Ammon's horn (tissue), 1 donor: ENCODE measurements around the gene SRP68.
"Not testable (repeated sequence)": the region's sequence is repeated elsewhere in the genome, so short reads cannot be mapped to it uniquely, and the experiment has no call there.

Source experiments
- DNase-seq: peaks from one replicate; pipeline ENCODE4 v3.0.0-alpha.2; 2016; ENCODE audit warnings: low spot score

The SRP68 gene

DNA sequence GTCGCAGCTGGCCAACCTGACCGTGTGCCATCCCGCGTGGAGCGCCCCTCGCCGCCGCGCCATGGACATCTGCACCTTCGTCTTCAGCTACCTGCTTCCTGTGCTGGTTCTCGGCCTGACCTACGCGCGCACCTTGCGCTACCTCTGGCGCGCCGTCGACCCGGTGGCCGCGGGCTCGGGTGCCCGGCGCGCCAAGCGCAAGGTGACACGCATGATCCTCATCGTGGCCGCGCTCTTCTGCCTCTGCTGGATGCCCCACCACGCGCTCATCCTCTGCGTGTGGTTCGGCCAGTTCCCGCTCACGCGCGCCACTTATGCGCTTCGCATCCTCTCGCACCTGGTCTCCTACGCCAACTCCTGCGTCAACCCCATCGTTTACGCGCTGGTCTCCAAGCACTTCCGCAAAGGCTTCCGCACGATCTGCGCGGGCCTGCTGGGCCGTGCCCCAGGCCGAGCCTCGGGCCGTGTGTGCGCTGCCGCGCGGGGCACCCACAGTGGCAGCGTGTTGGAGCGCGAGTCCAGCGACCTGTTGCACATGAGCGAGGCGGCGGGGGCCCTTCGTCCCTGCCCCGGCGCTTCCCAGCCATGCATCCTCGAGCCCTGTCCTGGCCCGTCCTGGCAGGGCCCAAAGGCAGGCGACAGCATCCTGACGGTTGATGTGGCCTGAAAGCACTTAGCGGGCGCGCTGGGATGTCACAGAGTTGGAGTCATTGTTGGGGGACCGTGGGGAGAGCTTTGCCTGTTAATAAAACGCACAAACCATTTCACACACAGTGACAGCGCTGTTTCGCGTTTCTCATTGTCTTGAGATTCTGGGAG is 4.7 kb upstream of the SRP68 start:
- no peak for DNase-seq

DNA sequence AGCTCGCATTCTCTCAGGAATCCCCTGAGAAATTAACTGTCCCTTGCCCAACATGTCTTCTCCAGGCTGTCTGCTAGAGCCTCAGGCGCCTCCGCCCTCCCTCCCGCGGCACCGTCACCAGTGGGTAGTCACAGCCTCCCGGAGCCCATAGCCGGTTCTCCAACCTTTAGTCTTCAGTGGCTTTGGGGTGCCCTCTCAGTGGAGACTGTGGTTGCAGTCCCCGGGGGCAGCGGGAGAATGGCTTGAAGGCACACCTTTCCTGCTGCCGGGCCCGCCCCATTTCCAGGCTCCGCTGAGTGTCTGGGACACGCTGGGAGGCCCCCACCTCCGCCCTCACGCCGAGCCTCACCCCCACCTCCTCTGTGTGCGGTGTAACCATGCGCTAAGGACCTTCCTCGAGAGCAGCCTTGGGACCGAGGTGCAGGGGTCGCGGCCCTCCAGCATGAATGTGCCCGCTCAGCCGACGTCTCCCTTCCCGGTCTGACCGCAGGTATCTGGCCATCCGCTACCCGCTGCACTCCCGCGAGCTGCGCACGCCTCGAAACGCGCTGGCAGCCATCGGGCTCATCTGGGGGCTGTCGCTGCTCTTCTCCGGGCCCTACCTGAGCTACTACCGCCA is 3.9 kb upstream of the SRP68 start:
- DNase-seq: no peak

DNA sequence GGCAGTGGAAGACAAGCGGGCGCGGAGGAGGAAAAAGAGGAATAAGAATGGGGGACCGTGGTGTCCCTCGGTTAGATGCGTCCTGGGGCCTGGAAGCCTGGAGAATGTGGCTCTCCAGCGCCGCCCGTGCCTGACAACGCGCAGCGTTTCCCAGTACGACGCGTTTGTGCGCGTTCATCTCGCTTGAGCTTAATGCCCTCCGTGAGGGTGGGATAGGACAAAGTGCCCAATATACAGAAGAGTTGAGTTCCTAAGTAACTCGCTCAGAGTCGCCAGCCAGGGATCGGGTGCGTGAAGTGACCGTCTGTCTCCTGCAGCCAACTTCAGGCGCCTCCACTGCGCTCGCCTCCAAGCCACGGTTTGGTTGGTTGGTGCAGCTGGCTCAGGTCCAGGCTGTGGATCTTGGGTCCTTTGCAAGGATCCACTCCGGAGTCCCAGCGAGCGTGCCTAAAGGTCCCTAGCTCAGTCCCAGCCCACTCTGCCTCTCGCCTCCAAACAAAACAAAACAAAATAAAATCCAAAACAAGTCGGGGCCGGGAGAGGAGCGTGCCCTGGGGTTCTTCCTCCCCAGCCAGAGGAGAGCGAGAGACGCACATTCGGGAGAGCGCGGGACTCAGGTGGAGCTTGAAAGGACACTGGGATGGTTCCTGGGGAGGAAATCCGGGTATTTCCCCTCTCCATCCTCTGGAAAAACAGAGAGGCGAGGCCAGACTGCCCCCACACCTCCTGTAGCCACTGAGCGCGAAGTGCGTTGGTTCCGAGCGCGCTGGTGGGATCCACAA is 3.2 kb upstream of the SRP68 start:
- no peak for DNase-seq

DNA sequence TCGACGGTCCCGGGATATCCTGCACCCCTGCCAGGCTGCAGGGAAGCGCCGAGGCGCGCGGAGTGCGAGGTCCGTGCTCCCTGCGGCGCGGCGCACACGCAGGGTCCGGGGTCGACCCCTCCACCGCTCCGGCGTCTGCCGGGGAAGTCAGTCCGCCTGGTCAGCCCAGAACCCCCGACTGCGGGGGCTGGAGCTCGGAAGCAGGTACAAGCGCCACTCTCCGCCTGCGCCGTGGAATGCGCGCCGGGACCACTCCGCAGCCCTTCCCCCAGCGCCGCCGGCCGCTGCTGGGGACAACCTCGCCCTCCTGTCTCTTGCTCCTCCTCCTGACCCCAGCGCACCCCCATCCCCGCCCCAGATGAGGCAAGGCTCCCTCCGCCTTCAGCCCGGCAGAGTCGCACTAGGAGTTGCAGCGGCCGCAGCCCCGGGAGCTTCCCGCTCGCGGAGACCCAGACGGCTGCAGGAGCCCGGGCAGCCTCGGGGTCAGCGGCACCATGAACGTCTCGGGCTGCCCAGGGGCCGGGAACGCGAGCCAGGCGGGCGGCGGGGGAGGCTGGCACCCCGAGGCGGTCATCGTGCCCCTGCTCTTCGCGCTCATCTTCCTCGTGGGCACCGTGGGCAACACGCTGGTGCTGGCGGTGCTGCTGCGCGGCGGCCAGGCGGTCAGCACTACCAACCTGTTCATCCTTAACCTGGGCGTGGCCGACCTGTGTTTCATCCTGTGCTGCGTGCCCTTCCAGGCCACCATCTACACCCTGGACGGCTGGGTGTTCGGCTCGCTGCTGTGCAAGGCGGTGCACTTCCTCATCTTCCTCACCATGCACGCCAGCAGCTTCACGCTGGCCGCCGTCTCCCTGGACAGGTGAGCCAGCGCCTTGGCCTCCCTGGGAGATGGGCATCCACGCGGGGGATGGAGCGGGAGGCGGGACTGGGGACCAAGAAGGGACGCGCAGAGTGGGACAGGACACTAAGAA is 2.4 kb upstream of the SRP68 start, which contains the start of gene GALR2:
Gene GALR2 (plus strand): TSS at position 392 of the 974 bp plus-strand sequence. CDS start 103 bp downstream, at position 495.
- no peak for DNase-seq

DNA sequence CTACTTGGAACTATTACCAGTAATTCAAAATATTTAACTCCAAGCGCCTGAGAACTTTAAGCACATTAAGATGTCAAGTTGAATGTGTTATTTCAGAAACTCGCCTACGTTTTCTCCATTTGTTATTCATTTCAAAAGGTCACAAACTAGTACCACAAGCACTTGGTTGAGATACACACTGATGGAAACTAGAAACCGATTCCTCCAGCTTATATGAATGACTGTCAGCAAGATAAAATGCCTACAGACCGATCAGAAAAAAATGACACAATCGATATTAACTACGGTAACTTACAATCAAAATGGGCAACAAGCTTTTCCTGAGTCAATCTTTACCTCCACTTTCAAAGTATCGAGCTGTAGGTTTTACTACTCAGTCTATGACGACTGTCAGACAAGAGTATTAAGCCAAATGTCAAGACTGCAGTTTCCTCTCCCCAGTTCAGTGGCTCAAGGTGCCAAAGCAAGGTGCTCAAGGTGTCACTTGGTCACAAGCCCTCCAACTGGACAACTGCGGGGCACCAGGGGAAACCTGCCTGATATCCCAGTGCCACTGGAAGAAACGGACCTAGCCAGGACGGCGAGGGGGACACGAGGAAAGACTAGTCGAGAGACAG is 678 bp downstream of the SRP68 start:
- DNase-seq: no peak

DNA sequence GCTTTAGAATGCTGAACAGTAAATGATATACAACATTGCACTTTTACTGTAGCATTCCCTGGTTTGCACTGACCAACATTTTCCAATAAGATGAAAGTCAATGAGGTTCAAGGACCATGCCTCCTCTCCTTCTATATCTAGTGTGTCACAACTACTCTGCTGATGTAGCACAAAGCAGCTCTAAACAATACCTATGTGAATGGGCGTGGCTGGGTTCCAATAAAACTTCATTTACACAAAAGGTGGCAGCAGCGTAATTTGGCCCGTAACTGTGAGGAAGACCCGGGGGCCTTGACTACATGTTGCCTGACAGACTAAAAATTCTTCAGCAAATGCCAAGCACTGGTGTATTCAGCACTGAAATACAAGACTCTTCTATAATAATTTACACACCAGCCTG is 6.5 kb downstream of the SRP68 start:
- no peak for DNase-seq

DNA sequence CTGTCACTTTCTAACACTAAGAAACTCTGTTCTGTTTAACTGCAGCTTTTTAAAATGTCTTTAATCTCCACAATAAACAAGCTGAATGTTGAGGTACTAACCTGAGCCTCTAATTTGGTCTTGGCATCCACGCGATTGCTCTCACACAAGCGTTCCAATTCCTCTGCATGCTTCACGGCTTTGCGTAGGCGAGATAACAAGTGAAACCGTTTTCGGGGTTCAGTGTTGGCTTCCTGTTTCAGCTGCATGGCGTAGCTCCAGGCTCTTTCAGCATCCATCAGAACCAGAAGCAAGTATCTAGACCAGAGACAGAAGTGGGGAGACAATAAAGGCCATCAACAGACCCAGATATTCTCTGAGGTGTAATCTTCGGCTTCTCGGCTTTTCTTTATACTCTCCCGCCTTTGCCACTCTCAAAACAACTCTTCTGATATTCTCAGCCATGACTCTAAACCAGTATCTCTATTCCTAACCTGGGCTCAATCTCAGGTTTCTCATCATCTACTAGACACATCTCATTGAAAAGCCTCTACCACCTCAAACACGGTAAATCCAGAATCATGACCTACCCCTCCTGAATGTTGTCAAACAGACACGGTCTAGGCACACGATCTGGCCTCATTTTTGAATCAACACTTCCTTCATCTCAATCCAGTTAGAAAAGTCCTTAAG is 8.3 kb downstream of the SRP68 start:
- peak; percentile 39 for DNase-seq

DNA sequence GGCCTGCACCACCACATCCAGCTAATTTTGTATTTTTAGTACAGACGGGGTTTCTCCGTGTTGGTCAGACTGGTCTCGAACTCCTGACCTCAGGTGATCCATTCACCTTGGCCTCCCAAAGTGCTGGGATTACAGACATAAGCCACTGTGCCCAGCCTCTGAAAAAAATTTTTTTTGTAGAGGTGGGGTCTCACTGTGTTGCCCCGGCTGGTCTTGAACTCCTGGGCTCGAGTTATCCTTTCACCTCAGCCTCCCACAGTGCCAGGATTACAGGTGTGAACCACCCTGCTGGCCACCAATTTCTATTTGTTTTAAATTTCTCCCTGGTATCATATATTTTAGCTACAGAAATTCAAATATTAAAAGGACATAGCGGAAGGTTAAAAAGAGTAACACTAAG is 14.1 kb downstream of the SRP68 start:
- not testable (repeated sequence) for DNase-seq

DNA sequence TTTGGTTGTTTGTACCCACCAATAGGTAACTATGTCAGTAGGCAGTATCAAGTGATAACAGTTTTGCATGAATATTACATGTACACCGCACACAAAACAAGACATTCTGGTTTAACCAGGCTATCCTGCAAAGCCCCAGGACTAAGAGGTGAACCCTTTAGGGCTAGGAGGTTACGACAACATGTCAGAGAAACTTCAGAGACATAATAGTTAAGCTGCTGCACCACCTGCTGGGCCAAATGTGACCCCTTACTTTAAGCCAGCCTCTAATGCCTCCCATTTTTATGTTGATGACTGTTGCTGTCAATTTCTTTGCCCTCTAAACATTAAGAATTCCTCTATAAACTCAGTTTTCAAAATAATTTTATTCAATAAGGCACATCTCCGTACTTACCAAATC is 15.4 kb downstream of the SRP68 start:
- DNase-seq: no peak

DNA sequence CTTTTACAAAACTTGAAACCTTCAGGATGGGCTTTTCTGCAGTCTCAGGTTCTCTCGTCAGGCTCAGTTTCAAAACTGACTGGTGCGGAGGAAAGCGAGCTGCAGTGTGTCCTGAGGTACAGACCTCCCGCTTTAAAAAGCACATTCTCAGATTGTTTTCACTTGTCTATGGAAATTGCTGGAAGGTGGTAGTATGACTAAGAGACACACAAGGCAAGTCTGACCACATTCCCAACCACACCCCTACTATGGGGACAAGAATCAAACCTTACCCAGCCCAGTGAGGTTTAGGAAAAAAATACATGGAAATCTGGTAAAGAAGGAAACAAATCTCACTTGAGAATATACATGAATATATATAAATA is 18.2 kb downstream of the SRP68 start:
- no peak for DNase-seq

DNA sequence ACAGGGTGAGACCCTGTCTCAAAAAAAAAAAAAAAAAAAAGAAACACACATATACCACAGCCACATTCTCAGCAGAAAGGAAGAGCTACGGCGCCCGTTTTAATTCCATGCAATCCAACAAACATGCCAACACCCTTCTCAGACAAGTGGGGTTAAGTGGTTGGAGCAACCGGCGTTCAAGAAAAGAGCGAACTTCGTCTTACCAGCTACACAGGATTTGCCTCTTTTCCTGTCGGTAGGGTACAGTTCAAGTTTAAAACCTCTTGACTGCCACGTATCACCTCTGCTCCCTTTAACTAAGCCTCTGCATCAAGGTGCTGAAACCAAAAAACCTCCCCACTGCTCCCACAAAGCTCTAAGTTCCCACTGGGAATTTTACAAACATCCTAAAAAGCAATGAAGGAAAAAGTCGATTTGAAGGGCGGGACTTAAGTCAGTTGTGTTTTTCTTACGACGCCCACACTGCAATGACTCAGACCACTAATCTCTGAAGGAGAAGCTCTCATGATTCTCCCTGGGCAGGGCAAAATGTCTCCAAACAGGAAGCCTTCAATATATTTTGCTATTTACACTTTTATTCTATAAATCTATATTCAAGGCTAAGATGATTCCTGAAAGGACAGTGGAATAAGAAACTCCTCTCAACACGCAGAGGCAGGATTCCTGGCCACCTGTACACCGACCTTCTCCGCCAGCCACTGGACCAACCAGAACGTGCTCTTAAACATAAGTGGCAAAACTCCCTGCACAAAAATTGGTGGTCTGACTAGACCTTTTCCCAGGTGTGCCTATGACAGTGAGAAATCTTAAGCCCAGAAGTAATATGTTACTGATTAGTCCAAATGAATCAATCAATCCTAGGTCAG is 18.8 kb downstream of the SRP68 start:
- no peak for DNase-seq

DNA sequence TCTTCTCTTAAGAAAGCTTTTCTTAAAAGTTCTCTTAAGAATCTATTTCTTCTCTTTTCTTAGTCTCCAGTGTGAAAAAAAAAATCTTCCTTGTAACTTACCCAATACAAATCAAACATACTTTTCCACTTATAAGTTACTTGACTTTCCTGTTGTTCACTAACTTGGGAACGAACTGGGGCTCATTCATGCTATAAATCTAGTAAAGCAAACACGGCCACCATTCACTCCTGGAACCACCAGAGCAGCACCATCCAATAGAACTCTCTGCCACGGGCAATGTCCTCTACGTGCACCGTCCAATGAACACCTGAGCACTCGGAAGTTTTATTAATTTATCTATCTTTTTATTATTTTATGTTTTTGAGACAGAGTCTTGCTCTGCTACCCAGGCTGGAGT is 20.8 kb downstream of the SRP68 start:
- no peak for DNase-seq

DNA sequence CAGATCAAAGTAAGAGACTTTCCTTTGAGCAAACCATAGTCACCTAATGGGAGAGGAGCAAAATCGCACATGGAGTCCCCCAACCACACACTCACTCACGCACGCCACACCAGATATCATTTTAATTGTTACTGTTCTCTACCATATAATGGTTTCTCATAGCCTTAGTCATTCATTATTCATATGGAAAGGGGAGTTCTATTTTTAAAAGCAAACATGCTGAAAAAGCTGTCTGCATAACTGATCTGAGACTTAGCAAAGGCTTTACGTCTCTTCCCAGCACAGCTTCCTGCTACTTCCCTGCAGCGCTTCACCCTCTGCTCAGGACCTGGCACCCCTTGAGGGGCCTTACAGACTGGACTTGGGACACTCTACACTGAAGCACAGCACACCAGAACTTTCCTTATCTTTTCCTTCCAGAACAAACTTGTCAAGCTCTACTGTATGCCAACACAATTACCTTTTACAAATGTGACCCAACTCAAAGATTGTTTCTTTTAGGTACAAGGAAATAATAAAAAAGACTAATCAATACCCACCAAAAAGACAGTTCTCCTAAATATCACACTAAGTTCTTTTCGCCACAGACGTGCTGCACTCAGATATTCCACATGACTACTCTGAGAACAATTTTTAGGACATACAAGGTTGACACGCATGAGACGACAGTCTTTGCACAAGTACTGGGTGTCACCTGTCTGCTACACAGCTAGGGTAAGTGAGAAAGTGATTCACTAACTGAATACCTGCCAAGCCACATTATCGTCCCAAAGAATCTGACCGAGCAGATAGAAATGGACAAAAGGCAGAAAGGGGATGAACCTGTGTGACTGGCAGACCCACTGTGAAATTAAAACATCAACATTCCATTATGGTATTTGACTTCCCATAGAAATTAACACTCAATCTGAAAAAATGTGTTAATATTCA is 21.5 kb downstream of the SRP68 start:
- no peak for DNase-seq

DNA sequence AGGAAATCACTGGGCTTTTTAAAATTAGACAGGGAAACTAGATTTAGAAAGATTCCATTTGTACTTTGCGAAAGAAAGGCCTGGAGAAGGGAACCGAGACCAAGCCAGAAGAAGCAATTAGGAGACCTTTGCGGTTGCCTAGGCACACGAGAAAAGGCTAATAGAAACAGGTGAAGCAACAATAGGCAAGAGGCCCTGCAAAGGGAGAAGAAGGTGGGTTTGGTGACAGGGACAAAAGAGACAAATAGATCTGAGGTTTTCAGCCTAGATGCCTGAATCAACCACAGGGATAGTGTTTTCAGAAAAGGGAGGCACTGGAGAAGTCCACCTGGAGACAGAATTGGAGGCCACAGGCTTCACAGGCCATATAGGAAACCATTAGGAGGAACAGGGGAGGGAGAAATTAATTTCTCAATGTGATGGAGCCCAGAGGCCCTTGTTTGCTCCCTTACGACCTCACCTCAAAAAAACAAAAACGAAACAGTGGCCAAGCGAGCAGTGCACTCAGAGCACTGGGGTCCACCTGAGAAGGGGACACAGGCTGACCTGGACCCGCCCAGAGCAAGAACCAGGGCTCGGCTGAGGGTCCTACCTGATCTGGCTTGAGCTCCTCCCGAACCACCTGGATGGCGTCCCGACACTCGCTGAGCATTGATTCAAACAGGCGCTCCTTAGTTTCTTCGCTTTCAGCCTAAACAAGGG is 22.3 kb downstream of the SRP68 start:
- no peak for DNase-seq

DNA sequence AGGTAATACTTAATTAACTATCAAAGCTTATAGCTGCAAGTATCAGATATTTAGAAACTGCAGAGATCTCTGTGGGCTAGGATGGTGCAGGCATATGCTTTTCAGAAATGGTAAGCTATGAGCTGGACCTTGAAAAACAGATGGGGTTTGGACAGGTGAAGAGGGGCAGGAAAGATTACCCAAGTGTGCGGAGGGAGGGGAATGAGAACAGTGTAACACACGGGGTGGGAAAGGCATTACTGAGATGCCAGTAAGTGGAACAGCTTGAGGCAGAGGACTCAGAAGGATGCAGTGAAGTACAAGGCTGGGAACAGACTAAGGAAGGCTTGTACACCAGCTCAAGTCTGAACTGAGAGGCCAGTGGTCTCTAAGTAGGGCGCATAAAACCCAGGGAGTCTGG is 23.1 kb downstream of the SRP68 start:
- DNase-seq: no peak

DNA sequence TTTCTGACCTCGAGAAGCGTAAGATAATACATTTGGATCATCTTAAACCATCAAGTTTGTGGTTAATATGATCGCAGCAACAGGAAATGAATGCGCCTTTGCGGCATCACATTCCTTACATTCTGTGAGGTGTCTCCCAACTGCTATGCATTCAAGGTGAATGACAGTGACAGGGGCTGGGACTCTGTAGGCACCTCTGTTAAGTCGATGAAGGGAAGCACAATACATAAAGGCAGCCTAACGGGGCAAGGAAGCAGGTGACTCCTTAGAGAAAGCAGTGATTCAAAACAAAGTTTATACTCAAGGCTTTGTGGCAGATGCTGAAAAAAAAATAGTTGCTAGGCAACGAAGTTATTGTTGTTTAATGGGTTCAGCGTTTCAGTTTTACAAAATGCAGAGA is 23.6 kb downstream of the SRP68 start:
- DNase-seq: no peak

DNA sequence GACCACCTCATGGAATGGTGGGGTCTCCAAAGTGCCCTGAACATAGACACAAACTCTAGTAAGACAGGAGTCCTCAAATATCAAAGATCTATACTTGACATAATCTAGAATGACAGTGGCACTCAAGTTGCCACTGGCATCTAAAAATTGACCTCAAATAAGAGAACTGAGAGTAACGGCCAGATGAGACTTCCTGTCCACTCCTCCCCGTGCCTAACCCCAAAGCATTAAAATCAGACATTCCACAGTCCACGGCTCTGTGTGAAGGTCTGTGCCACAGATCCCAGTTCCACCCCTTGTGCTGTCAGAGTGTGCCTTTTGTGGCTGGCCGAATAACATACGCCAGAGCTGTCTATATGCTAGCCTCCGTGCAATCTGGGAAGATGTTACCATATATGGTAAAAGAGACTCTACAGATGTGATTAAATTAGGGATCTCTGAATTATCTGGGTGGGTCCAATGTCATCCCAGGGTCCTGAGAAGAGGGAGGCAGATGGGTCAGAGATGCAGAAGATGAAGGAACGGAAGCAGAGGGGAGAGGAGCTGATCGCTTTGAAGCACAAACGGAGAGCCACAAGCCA is 24.2 kb downstream of the SRP68 start:
- DNase-seq: no peak

DNA sequence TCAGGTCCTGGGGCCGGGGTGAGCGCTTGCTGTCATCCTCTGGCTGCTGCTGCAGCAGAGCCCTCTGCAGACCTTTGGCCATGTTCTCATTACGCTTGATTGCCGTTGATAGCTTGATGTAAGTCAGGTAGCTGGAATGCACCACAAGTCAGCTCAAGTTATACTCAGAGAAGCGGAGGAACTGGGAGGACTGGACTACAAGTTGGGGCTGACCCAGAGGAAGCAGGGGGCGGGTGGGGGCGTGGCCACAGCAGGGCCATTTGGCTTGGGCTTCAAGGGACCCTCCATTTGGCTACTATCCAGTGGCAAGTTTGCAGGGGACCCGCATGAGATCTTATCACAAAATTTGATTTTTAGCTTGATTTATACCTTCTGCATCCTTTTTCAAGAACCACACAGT is 26.3 kb downstream of the SRP68 start:
- DNase-seq: no peak
